ENCODE measurements around the gene NHLH1.

- no peak for TF ChIP-seq POLR2A (IDR thresholded peaks at IDR 0.05)
- TF ChIP-seq, protein P1, sequence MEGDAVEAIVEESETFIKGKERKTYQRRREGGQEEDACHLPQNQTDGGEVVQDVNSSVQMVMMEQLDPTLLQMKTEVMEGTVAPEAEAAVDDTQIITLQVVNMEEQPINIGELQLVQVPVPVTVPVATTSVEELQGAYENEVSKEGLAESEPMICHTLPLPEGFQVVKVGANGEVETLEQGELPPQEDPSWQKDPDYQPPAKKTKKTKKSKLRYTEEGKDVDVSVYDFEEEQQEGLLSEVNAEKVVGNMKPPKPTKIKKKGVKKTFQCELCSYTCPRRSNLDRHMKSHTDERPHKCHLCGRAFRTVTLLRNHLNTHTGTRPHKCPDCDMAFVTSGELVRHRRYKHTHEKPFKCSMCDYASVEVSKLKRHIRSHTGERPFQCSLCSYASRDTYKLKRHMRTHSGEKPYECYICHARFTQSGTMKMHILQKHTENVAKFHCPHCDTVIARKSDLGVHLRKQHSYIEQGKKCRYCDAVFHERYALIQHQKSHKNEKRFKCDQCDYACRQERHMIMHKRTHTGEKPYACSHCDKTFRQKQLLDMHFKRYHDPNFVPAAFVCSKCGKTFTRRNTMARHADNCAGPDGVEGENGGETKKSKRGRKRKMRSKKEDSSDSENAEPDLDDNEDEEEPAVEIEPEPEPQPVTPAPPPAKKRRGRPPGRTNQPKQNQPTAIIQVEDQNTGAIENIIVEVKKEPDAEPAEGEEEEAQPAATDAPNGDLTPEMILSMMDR (IDR thresholded peaks at IDR 0.05): no peak
These were observed 48.0 kb downstream of the NHLH1 start for GRCh38 chr1:160414881-160415280.

Measured in Peyer's patch (tissue), 4 donors.